Choroid plexus epithelial cell (primary cell): Measurements from ENCODE around the gene CFAP90.

ENCODE experiments used
- DNase-seq: peaks from one replicate; pipeline ENCODE4 v3.0.0-alpha.2; 2010; ENCODE audit warnings: low read depth
- H3K4me3 ChIP-seq: 2 replicates; pipeline ENCODE4 v1.5.1; 2011; ENCODE audit warnings: low read depth, mild to moderate bottlenecking, control low read depth, low read length, moderate library complexity
- CTCF ChIP-seq: conservative IDR thresholded peaks from 2 replicates; pipeline ENCODE4 v1.5.1; 2011; ENCODE audit warnings: low read depth, mild to moderate bottlenecking, control low read depth, inconsistent platforms, low read length, moderate library complexity

Gene CFAP90

GRCh38 chr5:7855611-7856010, 4.7 kb upstream of the CFAP90 start:
- TF ChIP-seq CTCF = no peak
- H3K4me3 ChIP-seq = no peak overlapping the region
- DNase-seq = no peak

- H3K4me3 ChIP-seq = no peak overlapping the region
Measured at GRCh38 chr5:7852988-7853387, 2.1 kb upstream of the CFAP90 start.

GRCh38 chr5:7852542-7852941, 1.6 kb upstream of the CFAP90 start:
- TF ChIP-seq CTCF = no peak
- peak; percentile 66 for DNase-seq

More at GRCh38 chr5:7852988-7853387, 2.1 kb upstream of the CFAP90 start:
- TF ChIP-seq CTCF = no peak
- DNase-seq = no peak

GRCh38 chr5:7851617-7852289, 820 bp upstream of the CFAP90 start:
- no peak overlapping the region for H3K4me3 ChIP-seq
- TF ChIP-seq CTCF = no peak
- DNase-seq = no peak

More at GRCh38 chr5:7852542-7852941, 1.6 kb upstream of the CFAP90 start:
- H3K4me3 ChIP-seq = no peak overlapping the region

GRCh38 chr5:7851240-7851592, 283 bp upstream of the CFAP90 start:
- peak overlapping the region; percentile 65 for H3K4me3 ChIP-seq
- no peak for DNase-seq
- TF ChIP-seq CTCF = no peak

- DNase-seq = no peak
- TF ChIP-seq CTCF = peak; percentile 29
- H3K4me3 ChIP-seq = peak overlapping the region; percentile 44
Measured at GRCh38 chr5:7849681-7850394, 1.1 kb downstream of the CFAP90 start.

- no peak for TF ChIP-seq CTCF
- H3K4me3 ChIP-seq = no peak overlapping the region
- no peak for DNase-seq
Measured at GRCh38 chr5:7848296-7848695, 2.6 kb downstream of the CFAP90 start.
